IPS-NIHi11 (cell line): ENCODE measurements around the gene SPTY2D1.
"Not testable (repeated sequence)": the region's sequence is repeated elsewhere in the genome, so short reads cannot be mapped to it uniquely, and the experiment has no call there.

ENCODE experiments used
- DNase-seq: peaks from one replicate; pipeline ENCODE4 v3.0.0; 2012; ENCODE audit warnings: mixed read lengths, low spot score

SPTY2D1 gene

DNA sequence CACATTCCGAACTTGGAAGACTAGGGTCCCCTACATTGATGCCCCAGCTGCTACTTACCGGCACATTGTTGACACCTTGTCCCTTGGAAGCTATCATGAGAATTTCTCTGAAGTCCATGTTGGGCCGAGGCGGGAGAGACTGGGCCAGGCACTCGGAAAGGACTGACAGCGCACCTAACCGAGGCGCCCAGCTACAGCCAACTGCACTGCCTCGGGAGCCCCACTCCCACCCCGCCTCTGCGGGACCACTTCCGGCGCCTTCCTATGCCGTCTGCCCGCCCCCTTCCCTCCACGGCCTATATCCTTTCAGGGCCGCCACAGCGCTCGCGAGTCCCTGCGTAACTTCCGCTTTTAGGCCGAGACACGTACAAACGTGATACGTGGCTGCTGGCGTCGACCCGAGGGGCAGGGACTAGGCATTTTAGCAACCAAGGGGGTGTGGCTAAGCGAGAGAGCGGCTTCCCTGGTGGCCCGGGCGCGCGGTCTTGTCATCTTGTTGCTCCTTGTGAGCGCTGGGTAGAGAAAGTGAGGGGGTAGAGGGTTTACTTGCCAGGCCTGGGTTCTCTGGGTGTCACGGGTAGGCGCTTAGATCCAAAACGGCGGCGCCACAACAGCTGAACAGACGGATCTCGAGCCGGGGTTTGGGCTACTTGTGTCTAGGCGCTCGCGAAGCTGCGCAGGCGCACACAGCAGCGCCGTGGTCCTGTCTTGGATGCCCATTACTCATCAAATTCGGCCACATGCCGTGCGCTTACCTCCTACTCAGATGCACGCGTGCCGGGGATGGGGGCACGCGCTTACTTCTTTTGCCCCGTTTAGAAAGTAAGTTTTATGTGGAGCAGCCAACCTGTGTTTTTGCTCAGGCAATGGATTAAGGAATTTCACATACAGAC is at the start of gene SPTY2D1:
TSS of gene SPTY2D1 (minus strand) at position 203 of the 893 bp plus-strand sequence. CDS start at position 118, 85 bp downstream.
- peak; percentile 96 for DNase-seq

DNA sequence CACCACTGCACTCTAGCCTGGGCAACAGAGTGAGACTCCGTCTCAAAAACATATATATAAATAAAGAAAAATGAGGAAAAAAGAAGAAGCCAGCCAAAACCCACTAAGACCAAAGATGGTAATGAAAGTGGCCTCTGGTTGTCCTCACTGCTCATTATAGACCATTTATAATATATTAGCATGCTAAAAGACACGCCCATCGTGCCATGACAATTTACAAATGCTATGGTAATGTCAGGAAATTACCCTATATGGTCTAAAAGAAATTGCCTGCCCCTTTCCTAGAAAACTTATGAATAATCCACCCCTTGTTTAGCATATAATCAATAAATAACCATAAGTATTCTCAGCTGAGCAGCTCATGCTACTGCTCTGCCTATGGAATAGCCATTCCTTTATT is 48.3 kb upstream of the SPTY2D1 start:
- DNase-seq, result no peak

DNA sequence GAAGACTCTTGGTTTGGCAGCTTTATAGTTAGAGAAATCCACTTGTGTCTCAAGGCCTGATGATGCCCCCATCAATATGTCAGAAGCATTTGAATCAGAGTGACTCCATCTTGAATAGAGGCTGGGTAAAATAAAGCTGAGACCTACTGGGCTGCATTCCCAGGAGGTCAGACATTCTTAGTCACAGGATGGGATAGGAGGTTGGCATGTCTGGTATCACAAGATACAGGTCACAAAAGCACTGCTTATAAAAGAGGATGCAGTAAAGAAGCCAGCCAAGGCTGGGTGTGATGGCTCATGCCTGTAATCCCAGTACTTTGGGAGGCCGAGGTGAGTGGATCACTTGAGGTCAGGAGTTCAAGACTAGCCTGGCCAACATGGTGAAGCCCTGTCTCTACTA is 47.8 kb upstream of the SPTY2D1 start:
- DNase-seq, result not testable (repeated sequence)

- DNase-seq, result no peak
These were observed 43.4 kb upstream of the SPTY2D1 start for GRCh38 chr11:18677560-18677959.

DNA sequence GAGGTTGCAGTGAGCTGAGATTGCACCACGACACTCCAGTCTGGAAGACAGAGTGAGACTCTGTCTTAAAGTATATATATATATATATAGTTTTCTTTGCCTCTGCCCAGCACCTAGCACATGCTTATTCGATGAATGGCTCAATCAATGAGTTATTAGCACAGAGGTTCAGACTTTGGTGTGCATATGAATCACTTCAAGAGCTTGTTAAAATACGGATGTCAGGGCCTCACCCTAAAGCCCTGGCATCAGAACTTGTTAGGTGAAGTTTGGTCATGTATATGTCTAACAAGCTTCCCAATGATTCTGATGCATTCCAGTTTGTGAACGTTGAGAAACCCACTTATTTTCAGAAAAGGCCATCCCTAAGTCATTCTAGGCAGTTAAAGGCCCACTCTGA is 42.7 kb upstream of the SPTY2D1 start:
- no peak for DNase-seq

DNA sequence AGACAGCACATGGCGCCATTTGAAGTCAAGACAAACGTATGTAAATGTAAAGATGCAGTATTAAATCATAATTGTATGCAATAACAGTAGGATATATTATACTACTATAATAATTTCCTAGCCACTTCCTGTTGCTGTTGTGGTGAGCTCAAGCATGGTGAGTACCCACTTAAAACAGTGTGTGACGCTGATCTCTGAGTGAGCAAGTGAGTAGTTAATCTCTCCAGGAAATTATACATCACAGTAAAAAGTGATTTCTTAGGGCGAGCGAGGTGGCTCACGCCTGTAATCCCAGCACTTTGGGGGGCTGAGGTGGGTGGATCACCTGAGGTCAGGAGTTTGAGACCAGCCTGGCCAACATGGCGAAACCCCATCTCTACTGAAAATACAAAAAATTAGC is 38.1 kb upstream of the SPTY2D1 start:
- not testable (repeated sequence) for DNase-seq

DNA sequence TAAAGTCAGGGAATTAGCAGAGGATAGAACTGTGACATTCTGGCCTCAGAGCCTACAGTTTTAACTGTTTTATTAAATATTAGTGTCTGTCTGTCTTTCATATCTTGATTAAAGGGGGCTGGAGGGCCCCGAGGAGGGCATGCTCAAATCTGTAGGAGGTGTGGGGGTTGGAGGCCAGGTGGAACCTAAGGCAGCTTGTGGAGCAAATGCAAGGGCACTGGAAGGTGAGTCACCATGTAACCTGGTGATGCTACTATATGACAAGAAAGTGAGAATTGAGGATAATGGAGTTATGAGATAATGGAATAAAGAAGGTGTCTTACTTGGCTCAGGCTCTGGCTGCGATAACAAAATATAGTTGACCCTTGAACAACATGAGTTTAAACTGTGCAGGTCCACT is 37.1 kb upstream of the SPTY2D1 start:
- no peak for DNase-seq

GRCh38 chr11:18669711-18670110 is 35.6 kb upstream of the SPTY2D1 start:
- DNase-seq, result peak; percentile 42

GRCh38 chr11:18669219-18669596 is 35.1 kb upstream of the SPTY2D1 start:
- no peak for DNase-seq

GRCh38 chr11:18668131-18668530 is 34.0 kb upstream of the SPTY2D1 start:
- DNase-seq, result no peak

DNA sequence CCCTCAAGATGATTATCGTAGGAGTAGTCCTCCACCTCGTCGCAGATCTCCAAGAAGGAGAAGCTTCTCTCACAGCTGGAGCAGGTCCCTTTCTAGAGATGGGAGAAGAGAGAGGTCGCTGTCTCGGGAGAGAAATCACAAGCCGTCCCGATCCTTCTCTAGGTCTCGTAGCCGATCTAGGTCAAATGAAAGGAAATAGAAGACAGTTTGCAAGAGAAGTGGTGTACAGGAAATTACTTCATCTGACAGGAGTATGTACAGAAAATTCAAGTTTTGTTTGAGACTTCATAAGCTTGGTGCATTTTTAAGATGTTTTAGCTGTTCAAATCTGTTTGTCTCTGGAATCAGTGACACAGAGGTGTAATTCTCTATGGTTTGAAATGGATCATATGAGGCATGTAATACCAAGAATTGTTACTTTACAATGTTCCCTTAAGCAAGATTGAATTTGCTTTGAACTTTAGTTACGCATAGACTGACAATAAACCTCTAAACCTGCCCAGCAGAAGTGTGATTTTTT is 31.3 kb upstream of the SPTY2D1 start:
- not testable (repeated sequence) for DNase-seq

DNA sequence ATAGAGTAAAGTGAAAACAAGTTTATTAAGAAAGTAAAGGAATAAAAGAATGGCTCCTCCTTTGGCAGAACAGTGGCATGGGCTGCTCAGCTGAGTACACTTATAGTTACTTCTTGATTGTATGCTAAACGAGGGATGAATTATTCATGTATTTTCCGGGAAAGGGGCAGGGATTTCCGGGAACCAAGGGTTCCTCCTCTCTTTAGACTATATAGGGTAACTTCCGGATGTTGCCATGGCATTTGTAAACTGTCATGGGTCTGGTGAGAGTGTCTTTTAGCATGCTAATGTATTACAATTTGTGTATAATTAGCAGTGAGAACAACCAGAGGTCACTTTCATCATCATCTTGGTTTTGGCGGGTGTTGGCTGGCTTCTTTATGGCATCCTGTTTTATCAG is 23.5 kb upstream of the SPTY2D1 start:
- DNase-seq, result no peak

GRCh38 chr11:18650859-18651557 is 16.9 kb upstream of the SPTY2D1 start:
- peak; percentile 62 for DNase-seq

- DNase-seq, result no peak
These were observed 16.2 kb upstream of the SPTY2D1 start for GRCh38 chr11:18650353-18650752.

DNA sequence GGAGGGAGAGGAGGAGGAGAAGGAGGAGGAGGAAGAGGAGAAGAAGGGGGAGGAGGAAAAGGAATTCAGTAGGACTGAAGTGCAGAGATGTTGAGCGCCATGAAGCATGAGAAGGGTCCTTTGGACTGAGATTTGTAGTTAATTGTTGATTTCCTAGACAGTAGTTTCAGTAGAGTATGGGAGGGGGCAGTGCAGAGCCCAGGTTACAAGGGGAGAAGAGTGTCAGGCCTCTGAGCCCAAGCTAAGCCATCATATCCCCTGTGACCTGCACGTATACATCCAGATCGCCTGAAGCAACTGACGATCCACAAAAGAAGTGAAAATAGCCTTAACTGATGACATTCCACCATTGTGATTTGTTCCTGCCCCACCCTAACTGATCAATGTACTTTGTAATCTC is 8.9 kb upstream of the SPTY2D1 start:
- peak; percentile 19 for DNase-seq

DNA sequence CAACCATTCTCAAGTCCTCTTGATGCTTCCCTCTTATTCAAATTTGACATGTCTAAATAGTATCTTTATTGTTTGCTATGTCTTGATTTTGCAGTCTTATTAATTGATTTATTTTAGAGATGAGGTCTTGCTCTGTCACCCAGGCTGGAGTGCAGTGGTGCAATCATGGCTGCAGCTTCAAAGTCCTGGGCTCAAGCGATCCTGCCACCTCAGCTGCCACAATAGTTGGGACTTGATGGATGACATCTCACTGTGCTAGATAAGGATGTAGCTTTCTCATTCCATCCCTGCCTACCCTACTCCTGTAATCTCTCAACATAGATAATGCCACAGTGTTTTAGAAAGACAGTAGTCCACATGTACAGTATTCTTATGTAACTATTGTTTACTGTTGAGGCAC is 7.5 kb upstream of the SPTY2D1 start:
- no peak for DNase-seq

- no peak for DNase-seq
These were observed 644 bp downstream of the SPTY2D1 start for GRCh38 chr11:18633256-18634139.

DNA sequence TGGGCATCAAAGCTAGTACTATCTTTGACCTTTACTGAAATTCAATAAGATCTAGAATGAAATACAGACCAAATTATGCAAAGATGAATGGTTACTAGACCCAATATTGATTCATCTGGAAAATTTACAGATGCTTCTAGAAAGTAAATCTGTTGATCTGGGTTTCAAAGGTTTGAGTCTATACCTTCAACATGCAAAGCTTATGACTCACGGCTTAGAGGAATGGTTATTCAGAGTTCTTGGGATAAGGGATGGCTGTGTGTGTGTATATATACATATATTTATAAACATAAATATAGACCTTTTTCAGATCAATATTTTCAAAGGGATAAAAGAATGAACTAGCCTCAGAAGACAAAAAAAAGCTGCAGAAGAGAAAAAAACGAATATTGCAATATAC is 1.3 kb downstream of the SPTY2D1 start:
- no peak for DNase-seq

DNA sequence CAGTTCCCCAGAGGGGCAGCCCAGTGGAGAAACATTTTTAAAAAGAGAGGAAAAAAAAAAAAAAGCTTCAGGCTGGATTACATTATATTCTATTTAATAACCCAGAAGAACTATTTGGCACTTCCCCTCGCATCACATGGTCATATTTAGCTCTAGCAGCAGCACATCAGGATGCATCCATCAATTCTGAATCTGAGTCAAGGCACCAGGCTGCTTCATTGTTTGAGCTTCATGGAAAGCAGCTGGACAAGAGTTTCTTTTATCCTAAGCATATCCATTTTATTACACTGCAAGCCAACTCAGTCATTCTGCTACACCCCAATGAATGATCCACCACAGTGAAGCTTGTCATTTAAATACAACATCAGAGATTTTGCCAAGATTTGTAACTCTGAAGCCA is 10.0 kb downstream of the SPTY2D1 start:
- DNase-seq, result no peak

DNA sequence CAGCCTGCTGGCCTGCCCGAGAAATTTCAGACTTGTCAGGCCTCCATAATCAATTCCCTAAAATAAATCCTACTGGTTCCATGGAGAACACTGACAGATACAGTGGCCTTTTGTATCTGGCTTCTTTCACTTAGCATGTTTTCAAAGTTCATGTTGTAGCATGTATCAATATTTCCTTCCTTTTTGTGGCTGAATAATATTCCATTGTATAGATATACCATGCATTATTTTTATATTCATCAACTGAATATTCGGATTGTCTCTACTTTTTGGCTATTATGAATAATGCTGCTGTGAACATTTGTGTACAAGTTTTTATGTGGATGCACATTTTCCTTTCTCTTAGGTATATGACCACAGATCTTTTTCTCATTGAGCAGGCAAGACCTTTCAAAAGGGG is 10.4 kb downstream of the SPTY2D1 start:
- DNase-seq, result no peak

DNA sequence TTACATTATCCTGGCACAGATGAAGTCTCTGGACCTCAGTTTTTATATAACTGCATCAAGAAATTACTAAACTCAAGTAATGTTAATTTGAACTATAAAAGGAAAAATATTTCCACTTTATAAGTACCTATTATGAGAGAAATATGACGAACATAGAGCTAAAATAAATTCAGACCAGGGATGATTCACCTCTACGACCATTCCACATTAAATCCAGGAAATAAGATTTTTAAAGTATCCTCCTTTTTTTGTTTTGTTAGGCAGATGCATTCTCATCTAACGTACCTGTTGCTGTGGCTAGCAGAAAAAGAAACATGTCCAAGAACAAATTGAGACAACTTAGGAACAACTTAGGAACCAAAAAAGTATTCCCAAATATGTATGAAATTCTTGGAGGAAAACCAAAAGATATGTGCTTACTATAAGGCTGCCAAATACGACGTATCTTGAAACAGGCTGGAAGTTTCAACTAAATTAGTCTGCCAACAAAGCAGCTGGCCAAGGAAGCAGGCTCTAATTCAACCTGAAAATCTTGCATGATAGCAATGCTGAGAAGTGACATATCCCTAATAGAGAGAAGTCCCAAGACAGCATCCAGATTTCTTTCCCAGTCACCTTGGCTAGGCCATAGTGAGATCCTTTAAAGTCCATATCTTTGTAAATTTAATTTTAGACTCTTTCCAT is 15.7 kb downstream of the SPTY2D1 start:
- DNase-seq, result no peak
